ENCODE measurements around the gene MYLK3. TPM values are rescaled to one million over a fixed set of nuclear protein-coding genes. Genes with fewer than 3 reads are reported as not detected.

The MYLK3 gene
- total and polyA plus RNA-seq, 2 donors (not counting 3 experiments of a cell fraction or from before 2014, with no cell fraction given) = not detected

DNA sequence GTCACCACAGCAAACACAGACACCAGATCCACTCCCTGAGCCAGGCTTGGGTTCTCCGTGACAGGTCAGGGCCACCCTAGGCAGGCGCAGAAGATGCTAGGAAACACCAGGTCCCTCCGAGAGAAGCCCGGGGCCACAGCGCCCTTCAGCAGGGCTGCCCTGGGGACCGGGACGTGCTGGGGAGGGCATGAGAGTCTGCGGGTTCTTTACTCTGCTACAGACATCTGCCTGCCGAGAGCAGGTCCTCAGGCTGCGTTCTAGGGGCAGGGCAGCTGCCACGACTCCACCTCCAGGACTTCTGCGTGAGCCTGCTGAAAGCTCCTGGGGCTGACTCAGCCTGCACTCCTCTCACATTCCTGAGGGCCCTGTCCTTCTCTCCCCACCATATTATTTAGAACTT, 11.4 kb downstream of the MYLK3 start:
- BruUV-seq (replicated peaks) = no TSS peak
- dilution Hi-C loops (cut with MboI; ENCODE audit: extremely low pct_ligation_motif_present, low sequenced_read_pairs) = no loop called here

DNA sequence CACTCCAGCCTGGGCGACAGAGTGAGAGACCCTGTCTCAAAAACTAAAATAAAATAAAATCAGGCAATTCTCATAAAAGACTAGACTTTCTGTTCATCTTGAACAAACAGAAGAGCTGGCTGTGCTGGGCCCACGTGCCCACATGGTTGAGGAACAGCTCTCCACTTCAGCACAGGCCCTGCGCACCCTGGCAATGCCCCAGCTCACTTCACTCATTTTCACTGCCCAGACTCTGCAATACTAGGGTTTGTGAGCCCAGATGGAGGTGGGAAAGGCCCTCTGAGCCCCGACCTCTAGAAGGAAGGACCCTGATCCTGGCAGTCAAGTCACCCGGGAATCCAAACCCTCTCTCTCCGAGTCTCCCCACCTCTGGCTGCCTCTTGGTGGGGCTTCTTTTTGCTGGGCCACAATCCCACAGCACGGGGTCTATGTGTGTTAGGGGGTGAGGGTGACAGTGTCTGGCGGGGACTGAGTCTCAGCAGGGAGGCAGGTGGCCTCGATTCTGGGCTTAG, 14.8 kb downstream of the MYLK3 start:
- Histone ChIP-seq H3K4me1 (ENCODE audit: control insufficient read depth, extremely low read depth, insufficient read depth, low read length) (no peaks in the 10 kb centered on the region), H3K27me3 (ENCODE audit: control insufficient read depth in 2 of 2, insufficient read depth in 2 of 2, low read length in 2 of 2) (no peaks in the 10 kb centered on the region), H3K9me1 (replicated peaks; ENCODE audit: control insufficient read depth, extremely low read depth, insufficient read depth, low read length) (no peaks in the 10 kb centered on the region), H3K4me2 (ENCODE audit: insufficient read depth, low read length) (no peak overlapping the region), H3K9ac (replicated peaks; ENCODE audit: extremely low read depth, insufficient read depth, low read length) (no peak overlapping the region), H3K9me3 (replicated peaks; ENCODE audit: control insufficient read depth, insufficient read depth, low read length) (no peaks in the 10 kb centered on the region), H4K20me1 (replicated peaks; ENCODE audit: control insufficient read depth, extremely low read depth, insufficient read depth, low read length) (no peaks in the 10 kb centered on the region), H2AFZ (ENCODE audit: low read depth, low read length) (no peak overlapping the region), H3K27ac (ENCODE audit: insufficient read depth, low read depth, low read length) (no peak overlapping the region), H3K4me3 (replicated peaks in 1 of 3; ENCODE audit: insufficient read depth in 1 of 3, low read depth in 1 of 3, low read length in 3 of 3) (no peak overlapping the region), H3K36me3 (ENCODE audit: control insufficient read depth in 2 of 2, extremely low read depth in 1 of 2, insufficient read depth in 2 of 2, low read length in 2 of 2) (no peaks in the 10 kb centered on the region), H3K79me2 (ENCODE audit: control insufficient read depth, insufficient read depth, low read length) (no peaks in the 10 kb centered on the region)
- no peak for DNase-seq (ENCODE audit: low read depth, low spot score)
- POLR2A ChIA-PET = no interaction called here
- BruUV-seq (replicated peaks) = no TSS peak
- CTCF ChIA-PET = interaction anchor here (1.0 kb wide), 1 partner anchor 52 kb away, joined by 3 read pairs; no protein-coding TSS in a partner anchor
- dilution Hi-C loops (cut with MboI; ENCODE audit: extremely low pct_ligation_motif_present, low sequenced_read_pairs) = no loop called here
- FAIRE-seq = no peak
- TF ChIP-seq POLR2A (IDR thresholded peaks at IDR 0.05; ENCODE audit: low read depth, low read length) = no peak
- TF ChIP-seq JUN (IDR thresholded peaks at IDR 0.05; ENCODE audit: borderline replicate concordance, insufficient read depth, insufficient read length, low read depth) = no peak
- TF ChIP-seq POLR2AphosphoS5 (IDR thresholded peaks at IDR 0.05; ENCODE audit: insufficient read depth, low read depth, low read length) = no peak
- no peak for TF ChIP-seq FOS (IDR thresholded peaks at IDR 0.05; ENCODE audit: borderline replicate concordance, insufficient read depth, low read length)
- no peak for TF ChIP-seq EZH2 (IDR thresholded peaks at IDR 0.05; ENCODE audit: borderline replicate concordance, low read depth, low read length, severe bottlenecking)
- no peak for TF ChIP-seq MYC (IDR thresholded peaks at IDR 0.05; ENCODE audit: low read depth, low read length)
- TF ChIP-seq, protein P1, sequence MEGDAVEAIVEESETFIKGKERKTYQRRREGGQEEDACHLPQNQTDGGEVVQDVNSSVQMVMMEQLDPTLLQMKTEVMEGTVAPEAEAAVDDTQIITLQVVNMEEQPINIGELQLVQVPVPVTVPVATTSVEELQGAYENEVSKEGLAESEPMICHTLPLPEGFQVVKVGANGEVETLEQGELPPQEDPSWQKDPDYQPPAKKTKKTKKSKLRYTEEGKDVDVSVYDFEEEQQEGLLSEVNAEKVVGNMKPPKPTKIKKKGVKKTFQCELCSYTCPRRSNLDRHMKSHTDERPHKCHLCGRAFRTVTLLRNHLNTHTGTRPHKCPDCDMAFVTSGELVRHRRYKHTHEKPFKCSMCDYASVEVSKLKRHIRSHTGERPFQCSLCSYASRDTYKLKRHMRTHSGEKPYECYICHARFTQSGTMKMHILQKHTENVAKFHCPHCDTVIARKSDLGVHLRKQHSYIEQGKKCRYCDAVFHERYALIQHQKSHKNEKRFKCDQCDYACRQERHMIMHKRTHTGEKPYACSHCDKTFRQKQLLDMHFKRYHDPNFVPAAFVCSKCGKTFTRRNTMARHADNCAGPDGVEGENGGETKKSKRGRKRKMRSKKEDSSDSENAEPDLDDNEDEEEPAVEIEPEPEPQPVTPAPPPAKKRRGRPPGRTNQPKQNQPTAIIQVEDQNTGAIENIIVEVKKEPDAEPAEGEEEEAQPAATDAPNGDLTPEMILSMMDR (IDR thresholded peaks at IDR 0.05; ENCODE audit: extremely low read depth in 1 of 2, insufficient read depth in 1 of 2, low read depth in 1 of 2, low read length in 2 of 2) = no peak
- intact Hi-C loops (cut with micrococcal nuclease) = no loop called here

More for the DNA sequence above, 11.4 kb downstream of the MYLK3 start:
- H2AFZ ChIP-seq (ENCODE audit: low read depth, low read length) = no peak overlapping the region
- no peaks in the 10 kb centered on the region for H3K79me2 ChIP-seq (ENCODE audit: control insufficient read depth, insufficient read depth, low read length)
- no peak overlapping the region for H3K4me2 ChIP-seq (ENCODE audit: insufficient read depth, low read length)
- no peaks in the 10 kb centered on the region for H3K36me3 ChIP-seq (ENCODE audit: control insufficient read depth in 2 of 2, extremely low read depth in 1 of 2, insufficient read depth in 2 of 2, low read length in 2 of 2)
- no peaks in the 10 kb centered on the region for H3K4me1 ChIP-seq (ENCODE audit: control insufficient read depth, extremely low read depth, insufficient read depth, low read length)
- no peak for TF ChIP-seq FOS (IDR thresholded peaks at IDR 0.05; ENCODE audit: borderline replicate concordance, insufficient read depth, low read length)
- TF ChIP-seq JUN (IDR thresholded peaks at IDR 0.05; ENCODE audit: borderline replicate concordance, insufficient read depth, insufficient read length, low read depth) = no peak
- TF ChIP-seq POLR2A (IDR thresholded peaks at IDR 0.05; ENCODE audit: low read depth, low read length) = no peak
- no peak for TF ChIP-seq MYC (IDR thresholded peaks at IDR 0.05; ENCODE audit: low read depth, low read length)
- no peak for TF ChIP-seq EZH2 (IDR thresholded peaks at IDR 0.05; ENCODE audit: borderline replicate concordance, low read depth, low read length, severe bottlenecking)
- no peak for TF ChIP-seq POLR2AphosphoS5 (IDR thresholded peaks at IDR 0.05; ENCODE audit: insufficient read depth, low read depth, low read length)
- TF ChIP-seq, protein P2, sequence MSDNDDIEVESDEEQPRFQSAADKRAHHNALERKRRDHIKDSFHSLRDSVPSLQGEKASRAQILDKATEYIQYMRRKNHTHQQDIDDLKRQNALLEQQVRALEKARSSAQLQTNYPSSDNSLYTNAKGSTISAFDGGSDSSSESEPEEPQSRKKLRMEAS (IDR thresholded peaks at IDR 0.05; ENCODE audit: insufficient read depth, insufficient read length) = no peak
- no peak overlapping the region for H3K9ac ChIP-seq (replicated peaks; ENCODE audit: extremely low read depth, insufficient read depth, low read length)
- ChIA-PET CTCF (no interaction called here), POLR2A (no interaction called here)
- intact Hi-C loops (cut with micrococcal nuclease) = no loop called here
- no peak overlapping the region for H3K27ac ChIP-seq (ENCODE audit: insufficient read depth, low read depth, low read length)
- H4K20me1 ChIP-seq (replicated peaks; ENCODE audit: control insufficient read depth, extremely low read depth, insufficient read depth, low read length) = no peaks in the 10 kb centered on the region
- DNase-seq (ENCODE audit: low read depth, low spot score) (no peak), FAIRE-seq (no peak)
- H3K9me3 ChIP-seq (replicated peaks; ENCODE audit: control insufficient read depth, insufficient read depth, low read length) = no peaks in the 10 kb centered on the region
- H3K9me1 ChIP-seq (replicated peaks; ENCODE audit: control insufficient read depth, extremely low read depth, insufficient read depth, low read length) = no peaks in the 10 kb centered on the region
- no peak overlapping the region for H3K4me3 ChIP-seq (replicated peaks in 1 of 3; ENCODE audit: insufficient read depth in 1 of 3, low read depth in 1 of 3, low read length in 3 of 3)
- H3K27me3 ChIP-seq (ENCODE audit: control insufficient read depth in 2 of 2, insufficient read depth in 2 of 2, low read length in 2 of 2) = no peaks in the 10 kb centered on the region
